CD4-positive, alpha-beta memory T cell (primary cell): ENCODE measurements around the gene CRTC3. TPM values are rescaled to one million over a fixed set of nuclear protein-coding genes. Genes with fewer than 3 reads are reported as not detected.
A peak's percentile ranks its signal among the peaks of the same experiment; 100 is the strongest.

Experiments used
- CTCF ChIA-PET: fragments of 350-600 bp; sonication (Branson Sonifier 250); formaldehyde crosslinking; loops from one replicate; lab custom pipeline; 2021; ENCODE audit warnings: inconsistent platforms; ENCODE audit not compliant: partially characterized antibody; lab: Charles Lee
- POLR2A ChIA-PET: fragments of 350-600 bp; sonication (Branson Sonifier 250); formaldehyde crosslinking; loops from one replicate; lab custom pipeline; 2021; ENCODE audit not compliant: partially characterized antibody; lab: Charles Lee
- DNase-seq, 5 donors: peaks; one replicate each; pipeline versions ENCODE4 v3.0.0 to v3.0.0-alpha.2; 2020 to 2022; ENCODE audit warnings: mixed read lengths in 1 of 5
- H3K27ac ChIP-seq: one replicate; pipeline ENCODE4 v1.7.0; 2013; ENCODE audit warnings: low read depth, low read length
- H3K27me3 ChIP-seq: 2 replicates; pipeline ENCODE4 v1.7.0; 2013; ENCODE audit warnings: mild to moderate bottlenecking, low read length, moderate library complexity; ENCODE audit not compliant: insufficient read depth
- H3K36me3 ChIP-seq: 2 replicates; pipeline ENCODE4 v1.7.0; 2013; ENCODE audit warnings: mild to moderate bottlenecking, low read length, moderate library complexity; ENCODE audit not compliant: insufficient read depth
- H3K4me1 ChIP-seq: 2 replicates; pipeline ENCODE4 v1.7.0; 2013; ENCODE audit warnings: mild to moderate bottlenecking, low read length, moderate library complexity; ENCODE audit not compliant: insufficient read depth
- H3K4me3 ChIP-seq, 2 donors: one replicate each; pipeline ENCODE4 v1.7.0; 2013; ENCODE audit warnings: low read length in 2 of 2, mild to moderate bottlenecking in 1 of 2
- H3K9me3 ChIP-seq, 2 donors: one replicate each; pipeline ENCODE4 v1.7.0; 2013; ENCODE audit warnings: low read length in 2 of 2, control low read depth in 1 of 2; ENCODE audit not compliant: control insufficient read depth in 1 of 2
- H3K27ac Mint-ChIP-seq, 7 donors: one replicate each; pipeline ENCODE4 v1.8.0; 2020 to 2021; ENCODE audit warnings: mixed read lengths in 7 of 7, mild to moderate bottlenecking in 6 of 7, inconsistent platforms in 3 of 7, moderate library complexity in 3 of 7
- H3K27me3 Mint-ChIP-seq, 2 donors: one replicate each; pipeline ENCODE4 v1.8.0; 2020 to 2021; ENCODE audit warnings: mixed read lengths in 2 of 2
- H3K36me3 Mint-ChIP-seq, 2 donors: one replicate each; pipeline ENCODE4 v1.8.0; 2020 to 2021; ENCODE audit warnings: mixed read lengths in 2 of 2, inconsistent platforms in 1 of 2, mild to moderate bottlenecking in 1 of 2
- H3K4me1 Mint-ChIP-seq, 4 donors: one replicate each; pipeline ENCODE4 v1.8.0; 2020 to 2021; ENCODE audit warnings: mixed read lengths in 4 of 4, mild to moderate bottlenecking in 1 of 4
- H3K4me3 Mint-ChIP-seq, 8 donors: one replicate each; pipeline ENCODE4 v1.8.0; 2020 to 2021; ENCODE audit warnings: mixed read lengths in 8 of 8, mild to moderate bottlenecking in 7 of 8, moderate library complexity in 6 of 8, inconsistent platforms in 3 of 8
- H3K9me3 Mint-ChIP-seq, 8 donors: one replicate each; pipeline ENCODE4 v1.8.0; 2020 to 2021; ENCODE audit warnings: mixed read lengths in 8 of 8, mild to moderate bottlenecking in 5 of 8, inconsistent platforms in 3 of 8, moderate library complexity in 1 of 8
- intact Hi-C: fragments of 100-400 bp; cut with micrococcal nuclease; formaldehyde crosslinking; loops from one replicate; pipeline ENCODE4 v1.15.1; 2023
- polyA plus RNA-seq, 2 donors: library from polyadenylated mRNA; unstranded; fragments of 300-500 nt; fragmentation: Illumina TruSeq; gene quantifications; one replicate each; pipeline ENCODE4 v1.2.3, GENCODE V29; 2021
- total RNA-seq, 2 experiments: library from RNA; stranded (reverse); gene quantifications; one replicate each; pipeline ENCODE4 v1.2.3, GENCODE V29; 2021

Gene CRTC3
- total and polyA plus RNA-seq, 4 experiments from 2014 or later = 14.5 to 75.5 (median 56.3) TPM

GRCh38 chr15:90564051-90564450, 34.3 kb downstream of the CRTC3 start:
- Mint-ChIP-seq H3K27ac (peak overlapping the region; percentile 82 to 94 (median 89)), H3K4me1 (peaks cover 55 to 94% (median 72%) of the 10 kb centered on the region in 4 donors), H3K27me3 (no peaks in the 10 kb centered on the region), H3K4me3 (peak overlapping the region in 7 of 8 donors; percentile 17 to 84 (median 74)), H3K9me3 (no peaks in the 10 kb centered on the region), H3K36me3 (peaks cover 8 to 14% of the 10 kb centered on the region in 2 donors)
- Histone ChIP-seq H3K27me3 (no peaks in the 10 kb centered on the region), H3K36me3 (no peaks in the 10 kb centered on the region), H3K4me1 (peaks cover 88% of the 10 kb centered on the region), H3K4me3 (no peak overlapping the region), H3K9me3 (no peaks in the 10 kb centered on the region), H3K27ac (peak overlapping the region; percentile 3)
- CTCF ChIA-PET = interaction anchor here (0.6 to 2.1 kb wide), 4 partner anchors 9 to 738 kb away, joined by 3 to 8 read pairs (median 5); no protein-coding TSS in a partner anchor
- intact Hi-C loops = loop anchor here (5.0 kb wide), 1 partner anchor 33 kb away; no protein-coding TSS in a partner anchor
- peak in 4 of 5 donors; percentile 27 to 50 (median 30) for DNase-seq
- POLR2A ChIA-PET = interaction anchor here (1.3 to 1.9 kb wide), 6 partner anchors 10 to 44 kb away, joined by 3 to 11 read pairs (median 8); no protein-coding TSS in a partner anchor

- Histone ChIP-seq H3K27me3 (no peaks in the 10 kb centered on the region), H3K4me3 (no peak overlapping the region), H3K27ac (peak overlapping the region; percentile 3), H3K4me1 (peaks cover 93% of the 10 kb centered on the region), H3K36me3 (no peaks in the 10 kb centered on the region), H3K9me3 (no peaks in the 10 kb centered on the region)
- Mint-ChIP-seq H3K4me3 (peak overlapping the region in 7 of 8 donors; percentile 17 to 84 (median 74)), H3K9me3 (no peaks in the 10 kb centered on the region), H3K4me1 (peaks cover 53 to 93% (median 70%) of the 10 kb centered on the region in 4 donors), H3K27ac (peak overlapping the region; percentile 82 to 94 (median 89)), H3K36me3 (peaks cover 8 to 11% of the 10 kb centered on the region in 2 donors), H3K27me3 (no peaks in the 10 kb centered on the region)
- CTCF ChIA-PET = interaction anchor here (0.6 to 2.1 kb wide), 3 partner anchors 9 to 738 kb away, joined by 3 to 8 read pairs (median 6); no protein-coding TSS in a partner anchor
- POLR2A ChIA-PET = interaction anchor here (1.3 to 1.9 kb wide), 5 partner anchors 9 to 44 kb away, joined by 3 to 11 read pairs (median 7); no protein-coding TSS in a partner anchor
- DNase-seq = no peak
- intact Hi-C loops = loop anchor here (5.0 kb wide), 1 partner anchor 33 kb away; no protein-coding TSS in a partner anchor
Observed at GRCh38 chr15:90564590-90564989, 34.9 kb downstream of the CRTC3 start.

DNA sequence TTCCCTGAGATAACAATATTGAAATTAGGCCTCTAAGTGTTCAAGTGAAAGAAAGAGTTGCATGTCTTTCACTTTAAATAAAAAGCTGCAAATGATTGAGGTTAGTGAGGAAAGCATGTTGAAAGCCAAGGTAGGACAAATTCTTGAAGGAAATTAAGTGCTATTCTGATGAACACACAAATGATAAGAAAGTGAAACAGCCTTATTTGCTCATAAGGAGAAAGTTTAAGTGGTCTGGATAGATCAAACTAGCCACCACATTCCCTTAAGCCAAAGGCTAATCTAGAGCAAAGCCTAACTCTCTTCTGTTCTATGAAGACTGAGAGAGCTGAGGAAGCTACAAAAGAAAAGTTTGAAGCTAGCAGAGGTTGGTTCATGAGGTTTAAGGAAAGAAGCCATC, 36.1 kb downstream of the CRTC3 start:
- H3K27ac ChIP-seq = no peak overlapping the region
- H3K4me1 Mint-ChIP-seq = peaks cover 53 to 93% (median 68%) of the 10 kb centered on the region in 4 donors

GRCh38 chr15:90570643-90571042, 40.9 kb downstream of the CRTC3 start:
- no peak for DNase-seq
- ChIA-PET CTCF (interaction anchor here (1.2 kb wide), 1 partner anchor 9 kb away, joined by 3 read pairs; no protein-coding TSS in a partner anchor), POLR2A (interaction anchor here (4.2 kb wide), 1 partner anchor 26 kb away, joined by 36 read pairs; no protein-coding TSS in a partner anchor)
- Mint-ChIP-seq H3K27ac (peak overlapping the region in 6 of 7 donors; percentile 5 to 71 (median 60)), H3K9me3 (peaks cover 0 to 2% (median 0%) of the 10 kb centered on the region in 8 donors), H3K4me3 (peak overlapping the region in 3 of 8 donors; percentile 34 to 72 (median 46)), H3K36me3 (peaks cover 6 to 9% of the 10 kb centered on the region in 2 donors), H3K4me1 (peaks cover 46 to 82% (median 62%) of the 10 kb centered on the region in 4 donors), H3K27me3 (no peaks in the 10 kb centered on the region)
- H3K4me3 ChIP-seq = no peak overlapping the region
- H3K9me3 ChIP-seq = no peaks in the 10 kb centered on the region
- H3K27ac ChIP-seq = no peak overlapping the region
- no peaks in the 10 kb centered on the region for H3K36me3 ChIP-seq
- H3K27me3 ChIP-seq = no peaks in the 10 kb centered on the region
- H3K4me1 ChIP-seq = peaks cover 89% of the 10 kb centered on the region
- intact Hi-C loops = no loop called here

More for the DNA sequence above, 36.1 kb downstream of the CRTC3 start:
- Histone ChIP-seq H3K4me3 (no peak overlapping the region), H3K36me3 (no peaks in the 10 kb centered on the region), H3K27me3 (no peaks in the 10 kb centered on the region), H3K4me1 (peaks cover 95% of the 10 kb centered on the region), H3K9me3 (no peaks in the 10 kb centered on the region)
- Mint-ChIP-seq H3K27me3 (no peaks in the 10 kb centered on the region), H3K36me3 (peaks cover 4 to 9% of the 10 kb centered on the region in 2 donors), H3K4me3 (peak overlapping the region in 6 of 8 donors; percentile 20 to 67 (median 35)), H3K9me3 (no peaks in the 10 kb centered on the region), H3K27ac (peak overlapping the region; percentile 33 to 86 (median 59))
- ChIA-PET CTCF (no interaction called here), POLR2A (interaction anchor here (1.5 kb wide), 1 partner anchor 26 kb away, joined by 4 read pairs; no protein-coding TSS in a partner anchor)
- intact Hi-C loops = no loop called here
- no peak for DNase-seq

DNA sequence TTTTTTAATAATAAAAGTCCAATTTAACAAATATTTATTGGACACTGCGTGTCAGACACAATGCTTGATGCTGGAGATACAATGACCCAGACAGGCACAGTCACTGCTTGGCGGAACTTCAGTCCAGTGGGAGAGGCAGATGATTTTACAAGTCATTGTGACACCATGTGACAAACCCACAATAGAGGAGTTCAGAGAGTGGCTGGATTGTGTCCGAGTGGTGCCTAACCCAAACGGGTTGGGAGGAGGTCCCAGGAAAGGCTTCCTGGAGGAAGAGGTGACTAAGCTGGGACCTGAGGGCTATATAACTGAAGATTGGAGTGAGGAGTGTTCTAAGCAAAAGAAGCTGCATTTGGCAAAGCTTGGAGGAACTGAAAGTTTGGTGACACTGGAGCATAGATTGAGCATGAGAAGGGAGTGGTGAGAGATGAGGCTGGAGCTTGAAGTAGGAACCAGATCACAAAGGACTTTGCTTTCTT, 41.4 kb downstream of the CRTC3 start:
- Mint-ChIP-seq H3K4me3 (peak overlapping the region in 5 of 8 donors; percentile 3 to 56 (median 43)), H3K27ac (peak overlapping the region in 6 of 7 donors; percentile 4 to 89 (median 43)), H3K36me3 (peaks cover 2 to 6% of the 10 kb centered on the region in 2 donors), H3K9me3 (peaks cover 0 to 2% (median 0%) of the 10 kb centered on the region in 8 donors), H3K4me1 (peaks cover 45 to 82% (median 61%) of the 10 kb centered on the region in 4 donors), H3K27me3 (no peaks in the 10 kb centered on the region)
- Histone ChIP-seq H3K27me3 (no peaks in the 10 kb centered on the region), H3K27ac (no peak overlapping the region), H3K9me3 (no peaks in the 10 kb centered on the region), H3K4me3 (no peak overlapping the region), H3K36me3 (no peaks in the 10 kb centered on the region), H3K4me1 (peaks cover 89% of the 10 kb centered on the region)
- ChIA-PET CTCF (interaction anchor here (1.2 kb wide), 1 partner anchor 10 kb away, joined by 3 read pairs; no protein-coding TSS in a partner anchor), POLR2A (interaction anchor here (0.8 to 4.2 kb wide), 2 partner anchors 10 to 26 kb away, joined by 3 to 36 read pairs; no protein-coding TSS in a partner anchor)
- intact Hi-C loops = no loop called here
- DNase-seq = no peak

GRCh38 chr15:90572893-90573292, 43.2 kb downstream of the CRTC3 start:
- Mint-ChIP-seq H3K9me3 (peaks cover 0 to 2% (median 0%) of the 10 kb centered on the region in 8 donors), H3K27me3 (no peaks in the 10 kb centered on the region), H3K4me1 (peaks cover 50 to 84% (median 65%) of the 10 kb centered on the region in 4 donors), H3K27ac (peak overlapping the region in 6 of 7 donors; percentile 0 to 85 (median 55)), H3K4me3 (peak overlapping the region in 6 of 8 donors; percentile 21 to 61 (median 48)), H3K36me3 (peaks cover 13 to 22% of the 10 kb centered on the region in 2 donors)
- Histone ChIP-seq H3K36me3 (no peaks in the 10 kb centered on the region), H3K4me3 (no peak overlapping the region), H3K27me3 (no peaks in the 10 kb centered on the region), H3K9me3 (no peaks in the 10 kb centered on the region), H3K27ac (no peak overlapping the region), H3K4me1 (peaks cover 84% of the 10 kb centered on the region)
- DNase-seq = no peak
- ChIA-PET CTCF (interaction anchor here (0.9 to 2.7 kb wide), 4 partner anchors 9 to 26 kb away, joined by 3 to 8 read pairs (median 4); no protein-coding TSS in a partner anchor), POLR2A (interaction anchor here (1.7 to 4.2 kb wide), 5 partner anchors 9 to 42 kb away, joined by 9 to 36 read pairs (median 11); no protein-coding TSS in a partner anchor)
- intact Hi-C loops = no loop called here
